ENCODE data around the gene HECTD2. TPM values are rescaled to one million over a fixed set of nuclear protein-coding genes. Genes with fewer than 3 reads are reported as not detected.
A peak's percentile ranks its signal among the peaks of the same experiment; 100 is the strongest.

HECTD2 gene
- total RNA-seq, 1 donor from 2014 or later: 10.4 TPM

DNA sequence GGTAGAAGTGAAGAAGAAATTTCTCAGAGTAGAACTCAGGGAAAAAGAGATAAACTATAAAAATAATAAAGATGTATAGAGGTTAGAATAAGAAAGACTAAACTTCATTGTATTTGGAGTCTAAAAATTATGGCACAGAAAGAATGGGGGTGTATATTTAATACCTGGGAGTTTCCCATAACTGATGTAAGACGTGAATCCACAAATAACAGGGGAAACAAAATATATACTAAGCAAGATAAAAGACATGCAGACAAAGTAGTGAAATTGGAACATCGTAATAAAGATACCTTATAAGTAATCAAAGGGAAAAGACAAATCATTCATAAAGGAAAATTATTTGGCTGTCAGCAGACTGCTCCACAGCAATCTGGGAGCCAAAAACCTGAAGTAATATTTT, 62.8 kb downstream of the HECTD2 start:
- DNase-seq (ENCODE audit: low read depth): no peak
- TF ChIP-seq, protein P1, sequence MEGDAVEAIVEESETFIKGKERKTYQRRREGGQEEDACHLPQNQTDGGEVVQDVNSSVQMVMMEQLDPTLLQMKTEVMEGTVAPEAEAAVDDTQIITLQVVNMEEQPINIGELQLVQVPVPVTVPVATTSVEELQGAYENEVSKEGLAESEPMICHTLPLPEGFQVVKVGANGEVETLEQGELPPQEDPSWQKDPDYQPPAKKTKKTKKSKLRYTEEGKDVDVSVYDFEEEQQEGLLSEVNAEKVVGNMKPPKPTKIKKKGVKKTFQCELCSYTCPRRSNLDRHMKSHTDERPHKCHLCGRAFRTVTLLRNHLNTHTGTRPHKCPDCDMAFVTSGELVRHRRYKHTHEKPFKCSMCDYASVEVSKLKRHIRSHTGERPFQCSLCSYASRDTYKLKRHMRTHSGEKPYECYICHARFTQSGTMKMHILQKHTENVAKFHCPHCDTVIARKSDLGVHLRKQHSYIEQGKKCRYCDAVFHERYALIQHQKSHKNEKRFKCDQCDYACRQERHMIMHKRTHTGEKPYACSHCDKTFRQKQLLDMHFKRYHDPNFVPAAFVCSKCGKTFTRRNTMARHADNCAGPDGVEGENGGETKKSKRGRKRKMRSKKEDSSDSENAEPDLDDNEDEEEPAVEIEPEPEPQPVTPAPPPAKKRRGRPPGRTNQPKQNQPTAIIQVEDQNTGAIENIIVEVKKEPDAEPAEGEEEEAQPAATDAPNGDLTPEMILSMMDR (IDR thresholded peaks at IDR 0.05; ENCODE audit: insufficient read depth, low read length, poor library complexity, severe bottlenecking): no peak
- no peaks in the 10 kb centered on the region for H3K27me3 ChIP-seq (ENCODE audit: control insufficient read depth, insufficient read depth, low read length)
- no peaks in the 10 kb centered on the region for H3K36me3 ChIP-seq (ENCODE audit: control insufficient read depth, insufficient read depth, low read length)
- H3K4me3 ChIP-seq (ENCODE audit: low read depth, low read length): no peak overlapping the region

DNA sequence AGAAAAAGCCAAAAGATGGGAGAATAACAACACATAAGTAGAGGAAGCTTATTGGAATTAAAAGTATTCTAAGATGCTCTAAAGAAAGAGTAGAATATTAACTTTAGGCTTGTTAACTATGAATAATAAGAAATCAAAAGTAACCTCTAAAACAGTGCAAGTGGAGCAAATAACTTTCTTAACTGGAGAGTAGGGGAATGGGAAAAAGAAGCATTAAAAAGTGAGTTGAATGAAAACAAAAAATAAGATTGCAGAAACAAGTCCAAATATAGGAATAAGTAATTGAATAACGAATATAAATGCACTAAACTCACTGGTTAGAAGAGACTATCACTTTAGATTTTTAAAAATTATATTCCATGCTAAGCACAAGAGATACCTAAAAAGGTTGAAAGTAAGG, 63.9 kb downstream of the HECTD2 start:
- no peak overlapping the region for H3K4me3 ChIP-seq (ENCODE audit: low read depth, low read length)
- no peak for DNase-seq (ENCODE audit: low read depth)
- no peaks in the 10 kb centered on the region for H3K36me3 ChIP-seq (ENCODE audit: control insufficient read depth, insufficient read depth, low read length)
- TF ChIP-seq, protein P1 (IDR thresholded peaks at IDR 0.05; ENCODE audit: insufficient read depth, low read length, poor library complexity, severe bottlenecking): no peak
- H3K27me3 ChIP-seq (ENCODE audit: control insufficient read depth, insufficient read depth, low read length): no peaks in the 10 kb centered on the region

DNA sequence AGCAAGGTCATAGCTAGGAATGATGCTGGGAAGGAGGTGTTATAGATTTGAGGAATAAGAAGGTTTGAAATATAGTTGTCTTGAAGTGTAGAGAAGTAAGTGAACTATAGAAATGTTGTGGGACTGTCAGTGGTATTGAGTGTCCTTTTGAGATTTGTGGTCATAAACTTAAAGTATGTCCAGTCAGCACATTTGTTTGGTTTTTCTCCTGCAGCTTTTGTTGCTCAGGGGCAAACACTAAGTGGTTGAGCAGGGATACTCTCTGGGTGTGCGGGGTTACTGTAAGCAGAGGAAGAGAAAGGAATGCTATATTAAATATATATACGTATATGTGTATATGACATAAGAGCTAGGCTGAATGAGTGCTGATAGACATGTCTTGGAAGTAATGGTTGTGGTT, 67.1 kb downstream of the HECTD2 start:
- Histone ChIP-seq H3K36me3 (ENCODE audit: control insufficient read depth, insufficient read depth, low read length) (no peaks in the 10 kb centered on the region), H3K27me3 (ENCODE audit: control insufficient read depth, insufficient read depth, low read length) (no peaks in the 10 kb centered on the region), H3K4me3 (ENCODE audit: low read depth, low read length) (no peak overlapping the region)
- DNase-seq (ENCODE audit: low read depth): no peak
- TF ChIP-seq, protein P1 (IDR thresholded peaks at IDR 0.05; ENCODE audit: insufficient read depth, low read length, poor library complexity, severe bottlenecking): no peak

DNA sequence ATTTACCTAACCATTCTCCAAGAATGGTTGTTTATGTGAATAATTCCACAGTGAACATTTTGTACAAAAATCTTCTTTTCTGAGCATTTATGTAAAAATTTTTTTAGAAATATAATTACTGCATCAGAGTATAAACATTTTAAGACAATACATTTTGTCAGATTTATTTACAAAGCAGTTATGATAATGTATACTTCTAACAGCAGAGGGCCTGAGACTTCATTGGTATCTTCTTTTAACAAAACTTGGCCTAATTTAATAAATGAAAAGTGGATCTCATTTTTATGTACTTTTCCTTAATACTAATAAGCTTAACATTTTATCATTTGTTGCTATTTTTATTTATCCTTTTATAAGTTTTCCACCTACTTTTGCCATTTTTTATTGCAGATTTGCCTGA, 69.4 kb downstream of the HECTD2 start:
- Histone ChIP-seq H3K36me3 (ENCODE audit: control insufficient read depth, insufficient read depth, low read length) (no peaks in the 10 kb centered on the region), H3K27me3 (ENCODE audit: control insufficient read depth, insufficient read depth, low read length) (no peaks in the 10 kb centered on the region), H3K4me3 (ENCODE audit: low read depth, low read length) (no peak overlapping the region)
- TF ChIP-seq, protein P1 (IDR thresholded peaks at IDR 0.05; ENCODE audit: insufficient read depth, low read length, poor library complexity, severe bottlenecking): no peak
- DNase-seq (ENCODE audit: low read depth): no peak

DNA sequence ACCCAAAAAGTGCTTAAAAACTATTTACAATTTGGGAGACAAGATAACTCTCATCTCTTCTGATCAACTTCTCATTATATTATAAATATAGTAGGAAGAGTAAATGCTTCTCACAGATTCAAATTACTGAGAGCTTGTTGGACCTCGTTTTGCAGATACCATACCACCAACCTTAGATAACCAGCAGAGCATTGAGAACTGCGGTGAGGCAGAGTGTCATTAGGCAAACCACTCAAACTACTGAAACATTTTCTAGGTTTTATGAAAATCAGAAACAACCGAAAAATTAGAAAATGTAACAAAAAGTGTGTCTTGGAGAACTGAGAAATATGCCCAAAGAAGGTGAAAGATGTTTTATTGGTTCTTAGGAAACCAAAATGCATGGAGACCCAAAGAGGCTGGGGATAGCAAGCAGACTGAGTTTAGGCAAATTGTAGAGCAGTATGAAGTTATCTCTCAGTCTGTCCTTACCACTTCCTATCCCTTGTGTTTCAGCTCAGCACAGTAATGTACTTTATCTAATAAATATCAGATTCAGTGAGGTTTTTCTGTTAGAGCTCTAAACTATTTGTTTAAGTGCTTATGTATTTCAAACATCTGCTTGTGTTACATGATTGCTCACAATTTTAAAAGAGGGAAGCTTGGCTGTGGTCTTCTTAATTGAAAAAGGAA, 77.9 kb downstream of the HECTD2 start:
- Histone ChIP-seq H3K36me3 (ENCODE audit: control insufficient read depth, insufficient read depth, low read length) (no peaks in the 10 kb centered on the region), H3K4me3 (ENCODE audit: low read depth, low read length) (no peak overlapping the region), H3K27me3 (ENCODE audit: control insufficient read depth, insufficient read depth, low read length) (no peaks in the 10 kb centered on the region)
- DNase-seq (ENCODE audit: low read depth): no peak
- TF ChIP-seq, protein P1 (IDR thresholded peaks at IDR 0.05; ENCODE audit: insufficient read depth, low read length, poor library complexity, severe bottlenecking): no peak

DNA sequence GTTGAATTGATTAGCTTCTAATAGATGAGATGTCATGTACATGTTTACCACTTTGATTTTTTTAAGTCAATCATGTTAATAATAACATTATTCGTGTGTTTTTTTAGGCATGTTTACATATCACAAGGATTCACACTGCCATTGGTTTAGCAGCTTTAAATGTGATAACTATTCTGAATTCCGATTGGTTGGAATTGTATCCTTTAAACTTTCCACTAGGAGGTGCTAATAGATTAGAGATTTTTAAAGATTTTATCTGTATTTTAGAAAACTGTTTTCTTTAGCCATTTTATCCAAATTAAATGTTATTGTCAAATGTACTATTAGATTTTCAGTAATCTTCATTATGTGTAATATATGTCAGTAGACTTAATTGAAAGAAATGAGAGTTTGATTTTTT, 83.2 kb downstream of the HECTD2 start:
- DNase-seq (ENCODE audit: low read depth): no peak
- Histone ChIP-seq H3K27me3 (ENCODE audit: control insufficient read depth, insufficient read depth, low read length) (no peaks in the 10 kb centered on the region), H3K4me3 (ENCODE audit: low read depth, low read length) (no peak overlapping the region), H3K36me3 (ENCODE audit: control insufficient read depth, insufficient read depth, low read length) (no peaks in the 10 kb centered on the region)
- TF ChIP-seq, protein P1 (IDR thresholded peaks at IDR 0.05; ENCODE audit: insufficient read depth, low read length, poor library complexity, severe bottlenecking): peak; percentile 14

All from kidney epithelial cell (primary cell).